Neural progenitor cell (in vitro differentiated cells): Measurements from ENCODE around the gene GPR143.

Experiments
- CTCF ChIP-seq: fragments of 200-600 bp; sonication (generic); IDR thresholded peaks from 2 replicates; pipeline ENCODE4 v1.5.1; 2017; ENCODE audit warnings: antibody characterized with exemption, mild to moderate bottlenecking
- EZH2 ChIP-seq: fragments of 200-600 bp; sonication (generic); IDR thresholded peaks from 2 replicates; pipeline ENCODE4 v1.6.1; 2017; ENCODE audit warnings: antibody characterized with exemption, mild to moderate bottlenecking, moderate library complexity
- EZH2phosphoT487 ChIP-seq: fragments of 200-600 bp; sonication (generic); IDR thresholded peaks from 2 replicates; pipeline ENCODE4 v1.6.1; 2017; ENCODE audit warnings: antibody characterized with exemption

GRCh38 chrX:9739130-9739529 is 26.5 kb downstream of the GPR143 start:
- TF ChIP-seq EZH2phosphoT487 (no peak), EZH2 (no peak), CTCF (no peak)
